Measurements from ENCODE around the gene CPNE2.

The CPNE2 gene

GRCh38 chr16:57149391-57149790 lies 57.0 kb downstream of the CPNE2 start:
- WGBS, result 95% methylated on average over 10 of the region's 10 CpGs

GRCh38 chr16:57150682-57151330 lies 58.4 kb downstream of the CPNE2 start:
- Histone ChIP-seq H3K4me3 (ENCODE audit: low read length) (no peak overlapping the region), H3K4me1 (ENCODE audit: insufficient read depth, low read length) (peaks cover 34% of the 10 kb centered on the region), H3K36me3 (ENCODE audit: insufficient read depth, low read length) (peaks cover 37% of the 10 kb centered on the region), H3K9me3 (ENCODE audit: insufficient read depth, low read depth, low read length) (no peaks in the 10 kb centered on the region), H3K27ac (ENCODE audit: low read depth, low read length) (no peak overlapping the region), H3K27me3 (ENCODE audit: insufficient read depth, low read length) (no peaks in the 10 kb centered on the region), H3K9ac (ENCODE audit: low read depth, low read length) (no peak overlapping the region)
- WGBS, result 86% methylated on average over 9 of the region's 9 CpGs

More at GRCh38 chr16:57149391-57149790, 57.0 kb downstream of the CPNE2 start:
- Histone ChIP-seq H3K9ac (ENCODE audit: low read depth, low read length) (no peak overlapping the region), H3K27me3 (ENCODE audit: insufficient read depth, low read length) (no peaks in the 10 kb centered on the region), H3K4me1 (ENCODE audit: insufficient read depth, low read length) (peaks cover 34% of the 10 kb centered on the region), H3K36me3 (ENCODE audit: insufficient read depth, low read length) (peaks cover 23% of the 10 kb centered on the region), H3K4me3 (ENCODE audit: low read length) (no peak overlapping the region), H3K9me3 (ENCODE audit: insufficient read depth, low read depth, low read length) (no peaks in the 10 kb centered on the region), H3K27ac (ENCODE audit: low read depth, low read length) (no peak overlapping the region)

- Histone ChIP-seq H3K9ac (ENCODE audit: low read depth, low read length) (no peak overlapping the region), H3K36me3 (ENCODE audit: insufficient read depth, low read length) (peaks cover 43% of the 10 kb centered on the region), H3K27ac (ENCODE audit: low read depth, low read length) (no peak overlapping the region), H3K27me3 (ENCODE audit: insufficient read depth, low read length) (no peaks in the 10 kb centered on the region), H3K9me3 (ENCODE audit: insufficient read depth, low read depth, low read length) (no peaks in the 10 kb centered on the region), H3K4me3 (ENCODE audit: low read length) (no peak overlapping the region), H3K4me1 (ENCODE audit: insufficient read depth, low read length) (peaks cover 33% of the 10 kb centered on the region)
- 63% methylated on average over 2 of the region's 2 CpGs for WGBS
Measured at GRCh38 chr16:57151369-57151768, 59.0 kb downstream of the CPNE2 start.

GRCh38 chr16:57152096-57153093 lies 60.0 kb downstream of the CPNE2 start:
- peaks cover 53% of the 10 kb centered on the region for H3K36me3 ChIP-seq (ENCODE audit: insufficient read depth, low read length)
- no peaks in the 10 kb centered on the region for H3K9me3 ChIP-seq (ENCODE audit: insufficient read depth, low read depth, low read length)
- no peak overlapping the region for H3K9ac ChIP-seq (ENCODE audit: low read depth, low read length)
- H3K4me1 ChIP-seq (ENCODE audit: insufficient read depth, low read length), result peaks cover 24% of the 10 kb centered on the region
- 93% methylated on average over 4 of the region's 4 CpGs for WGBS
- H3K4me3 ChIP-seq (ENCODE audit: low read length), result no peak overlapping the region
- no peak overlapping the region for H3K27ac ChIP-seq (ENCODE audit: low read depth, low read length)
- no peaks in the 10 kb centered on the region for H3K27me3 ChIP-seq (ENCODE audit: insufficient read depth, low read length)

GRCh38 chr16:57153841-57154240 lies 61.5 kb downstream of the CPNE2 start:
- Histone ChIP-seq H3K9ac (ENCODE audit: low read depth, low read length) (no peak overlapping the region), H3K36me3 (ENCODE audit: insufficient read depth, low read length) (peaks cover 67% of the 10 kb centered on the region), H3K4me3 (ENCODE audit: low read length) (no peak overlapping the region), H3K9me3 (ENCODE audit: insufficient read depth, low read depth, low read length) (no peaks in the 10 kb centered on the region), H3K27ac (ENCODE audit: low read depth, low read length) (no peak overlapping the region), H3K27me3 (ENCODE audit: insufficient read depth, low read length) (no peaks in the 10 kb centered on the region), H3K4me1 (ENCODE audit: insufficient read depth, low read length) (peaks cover 14% of the 10 kb centered on the region)
- 90% methylated on average over 6 of the region's 6 CpGs for WGBS

- Histone ChIP-seq H3K27ac (ENCODE audit: low read depth, low read length) (no peak overlapping the region), H3K36me3 (ENCODE audit: insufficient read depth, low read length) (peaks cover 78% of the 10 kb centered on the region), H3K4me1 (ENCODE audit: insufficient read depth, low read length) (peaks cover 19% of the 10 kb centered on the region), H3K4me3 (ENCODE audit: low read length) (no peak overlapping the region), H3K9ac (ENCODE audit: low read depth, low read length) (no peak overlapping the region), H3K27me3 (ENCODE audit: insufficient read depth, low read length) (no peaks in the 10 kb centered on the region), H3K9me3 (ENCODE audit: insufficient read depth, low read depth, low read length) (no peaks in the 10 kb centered on the region)
- 90% methylated on average over 5 of the region's 6 CpGs for WGBS
Measured at GRCh38 chr16:57155702-57156350, 63.4 kb downstream of the CPNE2 start.

- Histone ChIP-seq H3K9me3 (ENCODE audit: insufficient read depth, low read depth, low read length) (no peaks in the 10 kb centered on the region), H3K4me3 (ENCODE audit: low read length) (no peak overlapping the region), H3K36me3 (ENCODE audit: insufficient read depth, low read length) (peaks cover 83% of the 10 kb centered on the region), H3K9ac (ENCODE audit: low read depth, low read length) (no peak overlapping the region), H3K4me1 (ENCODE audit: insufficient read depth, low read length) (peaks cover 14% of the 10 kb centered on the region), H3K27ac (ENCODE audit: low read depth, low read length) (no peak overlapping the region), H3K27me3 (ENCODE audit: insufficient read depth, low read length) (no peaks in the 10 kb centered on the region)
- 94% methylated on average over 4 of the region's 4 CpGs for WGBS
Measured at GRCh38 chr16:57156351-57156703, 63.9 kb downstream of the CPNE2 start.

- H3K4me3 ChIP-seq (ENCODE audit: low read length), result no peak overlapping the region
- H3K4me1 ChIP-seq (ENCODE audit: insufficient read depth, low read length), result peaks cover 8% of the 10 kb centered on the region
- WGBS, result 83% methylated on average over 1 of the region's 1 CpG
- no peaks in the 10 kb centered on the region for H3K27me3 ChIP-seq (ENCODE audit: insufficient read depth, low read length)
- H3K9ac ChIP-seq (ENCODE audit: low read depth, low read length), result no peak overlapping the region
- H3K36me3 ChIP-seq (ENCODE audit: insufficient read depth, low read length), result peaks cover 91% of the 10 kb centered on the region
- H3K27ac ChIP-seq (ENCODE audit: low read depth, low read length), result no peak overlapping the region
- no peaks in the 10 kb centered on the region for H3K9me3 ChIP-seq (ENCODE audit: insufficient read depth, low read depth, low read length)
Measured at GRCh38 chr16:57157533-57157932, 65.2 kb downstream of the CPNE2 start.

- Histone ChIP-seq H3K27me3 (ENCODE audit: insufficient read depth, low read length) (no peaks in the 10 kb centered on the region), H3K4me3 (ENCODE audit: low read length) (no peak overlapping the region), H3K36me3 (ENCODE audit: insufficient read depth, low read length) (peaks cover 89% of the 10 kb centered on the region), H3K27ac (ENCODE audit: low read depth, low read length) (peak overlapping the region; percentile 24; the same call in 1 of the 2 replicates), H3K9ac (ENCODE audit: low read depth, low read length) (no peak overlapping the region), H3K9me3 (ENCODE audit: insufficient read depth, low read depth, low read length) (no peaks in the 10 kb centered on the region), H3K4me1 (ENCODE audit: insufficient read depth, low read length) (peaks cover 8% of the 10 kb centered on the region)
- 71% methylated on average over 4 of the region's 4 CpGs for WGBS
Measured at GRCh38 chr16:57159447-57159846, 67.1 kb downstream of the CPNE2 start.

- no peaks in the 10 kb centered on the region for H3K9me3 ChIP-seq (ENCODE audit: insufficient read depth, low read depth, low read length)
- peaks cover 8% of the 10 kb centered on the region for H3K4me1 ChIP-seq (ENCODE audit: insufficient read depth, low read length)
- no peak overlapping the region for H3K9ac ChIP-seq (ENCODE audit: low read depth, low read length)
- H3K36me3 ChIP-seq (ENCODE audit: insufficient read depth, low read length), result peaks cover 79% of the 10 kb centered on the region
- H3K4me3 ChIP-seq (ENCODE audit: low read length), result no peak overlapping the region
- WGBS, result 93% methylated on average over 1 of the region's 1 CpG
- no peaks in the 10 kb centered on the region for H3K27me3 ChIP-seq (ENCODE audit: insufficient read depth, low read length)
- H3K27ac ChIP-seq (ENCODE audit: low read depth, low read length), result no peak overlapping the region
Measured at GRCh38 chr16:57163842-57164241, 71.5 kb downstream of the CPNE2 start.

GRCh38 chr16:57165483-57165882 lies 73.1 kb downstream of the CPNE2 start:
- no peak overlapping the region for H3K27ac ChIP-seq (ENCODE audit: low read depth, low read length)
- H3K36me3 ChIP-seq (ENCODE audit: insufficient read depth, low read length), result peaks cover 86% of the 10 kb centered on the region
- H3K9ac ChIP-seq (ENCODE audit: low read depth, low read length), result no peak overlapping the region
- H3K9me3 ChIP-seq (ENCODE audit: insufficient read depth, low read depth, low read length), result no peaks in the 10 kb centered on the region
- H3K4me1 ChIP-seq (ENCODE audit: insufficient read depth, low read length), result no peaks in the 10 kb centered on the region; the same call in 1 of the 2 replicates
- H3K27me3 ChIP-seq (ENCODE audit: insufficient read depth, low read length), result no peaks in the 10 kb centered on the region
- no peak overlapping the region for H3K4me3 ChIP-seq (ENCODE audit: low read length)
- 96% methylated on average over 5 of the region's 5 CpGs for WGBS

Data from HUES64 (cell line).